GM23338 (cell line): ENCODE measurements around the gene FRYL. TPM values are rescaled to one million over a fixed set of nuclear protein-coding genes. Genes with fewer than 3 reads are reported as not detected.

Source experiments
- ATAC-seq: fragments of 200-7000 bp; cut with Tn5 transposase; 3 replicates; pipeline ENCODE4 v1.9.1; 2020
- DNase-seq: peaks from one replicate; pipeline ENCODE4 v3.0.0-alpha.2; 2015; ENCODE audit warnings: low spot score
- H2AFZ ChIP-seq: fragments of 200-600 bp; sonication (generic); 2 replicates; pipeline ENCODE4 v1.8.0; 2016; ENCODE audit warnings: antibody characterized with exemption, mild to moderate bottlenecking, moderate library complexity
- H3F3A ChIP-seq: fragments of 200-600 bp; sonication (generic); replicated peaks from 2 replicates; pipeline ENCODE4 v1.8.0; 2017; ENCODE audit warnings: antibody characterized with exemption, mixed run types, low read depth
- H3K27ac ChIP-seq: fragments of 200-600 bp; sonication (generic); 2 replicates; pipeline ENCODE4 v1.6.1; 2016; ENCODE audit warnings: low read depth
- H3K27me3 ChIP-seq: fragments of 200-600 bp; sonication (generic); 2 replicates; pipeline ENCODE4 v1.8.0; 2016; ENCODE audit warnings: mild to moderate bottlenecking, mixed run types, moderate library complexity; ENCODE audit not compliant: insufficient read depth
- H3K36me3 ChIP-seq: fragments of 200-600 bp; sonication (generic); 2 replicates; pipeline ENCODE4 v1.8.0; 2016; ENCODE audit warnings: mild to moderate bottlenecking; ENCODE audit not compliant: insufficient read depth
- H3K4me1 ChIP-seq: fragments of 200-600 bp; sonication (generic); 2 replicates; pipeline ENCODE4 v1.8.0; 2016; ENCODE audit warnings: mild to moderate bottlenecking, moderate library complexity; ENCODE audit not compliant: insufficient read depth
- H3K4me2 ChIP-seq: fragments of 200-600 bp; sonication (generic); 2 replicates; pipeline ENCODE4 v1.7.1; 2017; ENCODE audit warnings: mixed run types
- H3K4me3 ChIP-seq: fragments of 200-600 bp; sonication (generic); 2 replicates; pipeline ENCODE4 v1.6.1; 2016; ENCODE audit warnings: mixed run types
- H3K79me2 ChIP-seq: fragments of 200-600 bp; sonication (generic); replicated peaks from 2 replicates; pipeline ENCODE4 v1.8.0; 2017; ENCODE audit warnings: mild to moderate bottlenecking; ENCODE audit not compliant: insufficient read depth
- H3K9me2 ChIP-seq: fragments of 200-600 bp; sonication (generic); 2 replicates; pipeline ENCODE4 v1.8.0; 2017; ENCODE audit not compliant: insufficient read depth
- H4K20me1 ChIP-seq: fragments of 200-600 bp; sonication (generic); replicated peaks from 2 replicates; pipeline ENCODE4 v1.8.0; 2017; ENCODE audit warnings: mild to moderate bottlenecking; ENCODE audit not compliant: insufficient read depth
- H3K27ac Mint-ChIP-seq: 2 replicates; pipeline ENCODE4 v1.8.0; 2020; ENCODE audit warnings: inconsistent platforms, mild to moderate bottlenecking, moderate library complexity, mixed read lengths
- H3K27me3 Mint-ChIP-seq: 3 replicates; pipeline ENCODE4 v1.8.0; 2022; ENCODE audit warnings: low read depth, mild to moderate bottlenecking, moderate library complexity, mixed read lengths, inconsistent platforms; ENCODE audit not compliant: insufficient read depth, poor library complexity
- H3K36me3 Mint-ChIP-seq: 3 replicates; pipeline ENCODE4 v1.8.0; 2021; ENCODE audit warnings: low read depth, mild to moderate bottlenecking, inconsistent platforms, moderate library complexity, mixed read lengths
- H3K4me1 Mint-ChIP-seq: 3 replicates; pipeline ENCODE4 v1.8.0; 2020; ENCODE audit warnings: mild to moderate bottlenecking, inconsistent platforms, mixed read lengths
- H3K4me3 Mint-ChIP-seq: 3 replicates; pipeline ENCODE4 v1.8.0; 2021; ENCODE audit warnings: moderate library complexity, mild to moderate bottlenecking, inconsistent platforms, mixed read lengths
- H3K9me3 Mint-ChIP-seq: 3 replicates; pipeline ENCODE4 v1.8.0; 2020; ENCODE audit warnings: moderate library complexity, mild to moderate bottlenecking, inconsistent platforms, mixed read lengths
- EZH2 ChIP-seq: fragments of 200-600 bp; sonication (generic); IDR thresholded peaks from one replicate; pipeline ENCODE4 v1.8.0; 2017; ENCODE audit warnings: antibody characterized with exemption, mild to moderate bottlenecking, low read depth; ENCODE audit not compliant: unreplicated experiment
- EZH2phosphoT487 ChIP-seq: fragments of 200-600 bp; sonication (generic); IDR thresholded peaks from one replicate; pipeline ENCODE4 v1.8.1; 2018; ENCODE audit warnings: antibody characterized with exemption; ENCODE audit not compliant: unreplicated experiment
- JUNB ChIP-seq: IDR thresholded peaks from one replicate; pipeline ENCODE4 v1.6.1; 2016; ENCODE audit warnings: antibody characterized with exemption; ENCODE audit not compliant: unreplicated experiment
- POLR2AphosphoS5 ChIP-seq: IDR thresholded peaks from 2 replicates; pipeline ENCODE4 v1.6.1; 2016; ENCODE audit warnings: antibody characterized with exemption, low read depth
- STAT1 ChIP-seq: IDR thresholded peaks from one replicate; pipeline ENCODE4 v1.6.1; 2016; ENCODE audit warnings: antibody characterized with exemption; ENCODE audit not compliant: unreplicated experiment
- ZNF114 ChIP-seq: fragments of 250-450 bp; sonication (Bioruptor Pico); IDR thresholded peaks from 2 replicates; pipeline ENCODE4 v1.5.0; 2020; ENCODE audit warnings: mild to moderate bottlenecking, moderate library complexity
- polyA plus RNA-seq: library from polyadenylated mRNA; unstranded; fragments of >200 nt; fragmentation: Nextera tagmentation; extraction: Ambion mirVana; gene quantifications from 2 replicates; pipeline ENCODE4 v1.2.1, GENCODE V29; 2016
- total RNA-seq: library from RNA; depleted of rRNA; stranded (reverse); fragments of >200 nt; shearing (Covaris generic); gene quantifications from 2 replicates; pipeline ENCODE4 v1.2.3, GENCODE V29; 2014
- TF ChIP-seq, protein P1 (sequence below): fragments of 250-450 bp; sonication (Bioruptor Pico); IDR thresholded peaks from 2 replicates; pipeline ENCODE4 v1.5.0; 2020; ENCODE audit warnings: mild to moderate bottlenecking, moderate library complexity
- TF ChIP-seq, protein P2 (sequence below): IDR thresholded peaks from one replicate; pipeline ENCODE4 v1.6.1; 2018; ENCODE audit warnings: antibody characterized with exemption; ENCODE audit not compliant: unreplicated experiment
- TF ChIP-seq, protein P3 (sequence below): IDR thresholded peaks from 2 replicates; pipeline ENCODE4 v1.6.1; 2016; ENCODE audit warnings: antibody characterized with exemption
- TF ChIP-seq, protein P4 (sequence below), 2 experiments: fragments of 200-600 bp in 1 of 2; sonication (generic) in 1 of 2; conservative IDR thresholded peaks; 2 replicates each; pipeline versions ENCODE4 v1.5.1 to v1.6.1; 2016 to 2017; ENCODE audit warnings: antibody characterized with exemption in 2 of 2, low read depth in 2 of 2, mild to moderate bottlenecking in 2 of 2, moderate library complexity in 1 of 2

Gene FRYL
- total and polyA plus RNA-seq, 2 experiments from 2014 or later = 30.7 to 53.3 TPM

DNA sequence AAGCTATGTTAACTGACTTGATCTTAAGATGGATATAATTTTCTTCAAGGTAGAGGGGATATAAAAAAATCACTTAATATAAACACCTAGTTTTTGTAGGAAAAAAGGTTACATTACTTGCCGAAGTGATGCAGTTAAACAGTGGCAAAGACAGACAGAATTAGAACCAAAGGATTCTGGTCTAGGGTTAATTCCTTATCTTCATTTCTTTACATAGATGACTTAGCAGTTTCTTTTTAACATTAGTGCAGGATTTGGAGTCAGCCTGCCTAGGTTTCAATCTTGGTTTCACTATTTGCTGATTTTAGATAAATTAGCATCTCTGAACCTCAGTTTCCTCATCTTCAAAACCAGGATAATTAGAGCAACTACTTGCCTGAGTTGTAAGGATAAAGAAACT lies 275.7 kb downstream of the FRYL start:
- Mint-ChIP-seq H3K36me3 (peaks cover 9% of the 10 kb centered on the region; the same call in 2 of the 3 replicates), H3K27ac (0 out of 2 replicates have a peak overlapping the region, but pooled peaks have one; percentile 65), H3K4me3 (no peak overlapping the region), H3K9me3 (no peaks in the 10 kb centered on the region), H3K27me3 (no peaks in the 10 kb centered on the region), H3K4me1 (peaks cover 14% of the 10 kb centered on the region; the same call in 2 of the 3 replicates)
- no peaks in the 10 kb centered on the region for H3F3A ChIP-seq
- DNase-seq = no peak
- no peak for ATAC-seq
- H3K36me3 ChIP-seq = no peaks in the 10 kb centered on the region
- no peaks in the 10 kb centered on the region for H4K20me1 ChIP-seq
- TF ChIP-seq STAT1 = no peak
- TF ChIP-seq, protein P1, sequence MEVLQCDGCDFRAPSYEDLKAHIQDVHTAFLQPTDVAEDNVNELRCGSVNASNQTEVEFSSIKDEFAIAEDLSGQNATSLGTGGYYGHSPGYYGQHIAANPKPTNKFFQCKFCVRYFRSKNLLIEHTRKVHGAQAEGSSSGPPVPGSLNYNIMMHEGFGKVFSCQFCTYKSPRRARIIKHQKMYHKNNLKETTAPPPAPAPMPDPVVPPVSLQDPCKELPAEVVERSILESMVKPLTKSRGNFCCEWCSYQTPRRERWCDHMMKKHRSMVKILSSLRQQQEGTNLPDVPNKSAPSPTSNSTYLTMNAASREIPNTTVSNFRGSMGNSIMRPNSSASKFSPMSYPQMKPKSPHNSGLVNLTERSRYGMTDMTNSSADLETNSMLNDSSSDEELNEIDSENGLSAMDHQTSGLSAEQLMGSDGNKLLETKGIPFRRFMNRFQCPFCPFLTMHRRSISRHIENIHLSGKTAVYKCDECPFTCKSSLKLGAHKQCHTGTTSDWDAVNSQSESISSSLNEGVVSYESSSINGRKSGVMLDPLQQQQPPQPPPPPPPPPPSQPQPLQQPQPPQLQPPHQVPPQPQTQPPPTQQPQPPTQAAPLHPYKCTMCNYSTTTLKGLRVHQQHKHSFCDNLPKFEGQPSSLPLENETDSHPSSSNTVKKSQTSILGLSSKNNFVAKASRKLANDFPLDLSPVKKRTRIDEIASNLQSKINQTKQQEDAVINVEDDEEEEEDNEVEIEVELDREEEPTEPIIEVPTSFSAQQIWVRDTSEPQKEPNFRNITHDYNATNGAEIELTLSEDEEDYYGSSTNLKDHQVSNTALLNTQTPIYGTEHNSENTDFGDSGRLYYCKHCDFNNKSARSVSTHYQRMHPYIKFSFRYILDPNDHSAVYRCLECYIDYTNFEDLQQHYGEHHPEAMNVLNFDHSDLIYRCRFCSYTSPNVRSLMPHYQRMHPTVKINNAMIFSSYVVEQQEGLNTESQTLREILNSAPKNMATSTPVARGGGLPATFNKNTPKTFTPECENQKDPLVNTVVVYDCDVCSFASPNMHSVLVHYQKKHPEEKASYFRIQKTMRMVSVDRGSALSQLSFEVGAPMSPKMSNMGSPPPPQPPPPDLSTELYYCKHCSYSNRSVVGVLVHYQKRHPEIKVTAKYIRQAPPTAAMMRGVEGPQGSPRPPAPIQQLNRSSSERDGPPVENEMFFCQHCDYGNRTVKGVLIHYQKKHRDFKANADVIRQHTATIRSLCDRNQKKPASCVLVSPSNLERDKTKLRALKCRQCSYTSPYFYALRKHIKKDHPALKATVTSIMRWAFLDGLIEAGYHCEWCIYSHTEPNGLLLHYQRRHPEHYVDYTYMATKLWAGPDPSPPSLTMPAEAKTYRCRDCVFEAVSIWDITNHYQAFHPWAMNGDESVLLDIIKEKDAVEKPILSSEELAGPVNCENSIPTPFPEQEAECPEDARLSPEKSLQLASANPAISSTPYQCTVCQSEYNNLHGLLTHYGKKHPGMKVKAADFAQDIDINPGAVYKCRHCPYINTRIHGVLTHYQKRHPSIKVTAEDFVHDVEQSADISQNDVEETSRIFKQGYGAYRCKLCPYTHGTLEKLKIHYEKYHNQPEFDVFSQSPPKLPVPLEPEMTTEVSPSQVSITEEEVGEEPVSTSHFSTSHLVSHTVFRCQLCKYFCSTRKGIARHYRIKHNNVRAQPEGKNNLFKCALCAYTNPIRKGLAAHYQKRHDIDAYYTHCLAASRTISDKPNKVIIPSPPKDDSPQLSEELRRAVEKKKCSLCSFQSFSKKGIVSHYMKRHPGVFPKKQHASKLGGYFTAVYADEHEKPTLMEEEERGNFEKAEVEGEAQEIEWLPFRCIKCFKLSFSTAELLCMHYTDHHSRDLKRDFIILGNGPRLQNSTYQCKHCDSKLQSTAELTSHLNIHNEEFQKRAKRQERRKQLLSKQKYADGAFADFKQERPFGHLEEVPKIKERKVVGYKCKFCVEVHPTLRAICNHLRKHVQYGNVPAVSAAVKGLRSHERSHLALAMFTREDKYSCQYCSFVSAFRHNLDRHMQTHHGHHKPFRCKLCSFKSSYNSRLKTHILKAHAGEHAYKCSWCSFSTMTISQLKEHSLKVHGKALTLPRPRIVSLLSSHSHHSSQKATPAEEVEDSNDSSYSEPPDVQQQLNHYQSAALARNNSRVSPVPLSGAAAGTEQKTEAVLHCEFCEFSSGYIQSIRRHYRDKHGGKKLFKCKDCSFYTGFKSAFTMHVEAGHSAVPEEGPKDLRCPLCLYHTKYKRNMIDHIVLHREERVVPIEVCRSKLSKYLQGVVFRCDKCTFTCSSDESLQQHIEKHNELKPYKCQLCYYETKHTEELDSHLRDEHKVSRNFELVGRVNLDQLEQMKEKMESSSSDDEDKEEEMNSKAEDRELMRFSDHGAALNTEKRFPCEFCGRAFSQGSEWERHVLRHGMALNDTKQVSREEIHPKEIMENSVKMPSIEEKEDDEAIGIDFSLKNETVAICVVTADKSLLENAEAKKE (CRISPR knock-in tag) = no peak
- TF ChIP-seq, protein P2, sequence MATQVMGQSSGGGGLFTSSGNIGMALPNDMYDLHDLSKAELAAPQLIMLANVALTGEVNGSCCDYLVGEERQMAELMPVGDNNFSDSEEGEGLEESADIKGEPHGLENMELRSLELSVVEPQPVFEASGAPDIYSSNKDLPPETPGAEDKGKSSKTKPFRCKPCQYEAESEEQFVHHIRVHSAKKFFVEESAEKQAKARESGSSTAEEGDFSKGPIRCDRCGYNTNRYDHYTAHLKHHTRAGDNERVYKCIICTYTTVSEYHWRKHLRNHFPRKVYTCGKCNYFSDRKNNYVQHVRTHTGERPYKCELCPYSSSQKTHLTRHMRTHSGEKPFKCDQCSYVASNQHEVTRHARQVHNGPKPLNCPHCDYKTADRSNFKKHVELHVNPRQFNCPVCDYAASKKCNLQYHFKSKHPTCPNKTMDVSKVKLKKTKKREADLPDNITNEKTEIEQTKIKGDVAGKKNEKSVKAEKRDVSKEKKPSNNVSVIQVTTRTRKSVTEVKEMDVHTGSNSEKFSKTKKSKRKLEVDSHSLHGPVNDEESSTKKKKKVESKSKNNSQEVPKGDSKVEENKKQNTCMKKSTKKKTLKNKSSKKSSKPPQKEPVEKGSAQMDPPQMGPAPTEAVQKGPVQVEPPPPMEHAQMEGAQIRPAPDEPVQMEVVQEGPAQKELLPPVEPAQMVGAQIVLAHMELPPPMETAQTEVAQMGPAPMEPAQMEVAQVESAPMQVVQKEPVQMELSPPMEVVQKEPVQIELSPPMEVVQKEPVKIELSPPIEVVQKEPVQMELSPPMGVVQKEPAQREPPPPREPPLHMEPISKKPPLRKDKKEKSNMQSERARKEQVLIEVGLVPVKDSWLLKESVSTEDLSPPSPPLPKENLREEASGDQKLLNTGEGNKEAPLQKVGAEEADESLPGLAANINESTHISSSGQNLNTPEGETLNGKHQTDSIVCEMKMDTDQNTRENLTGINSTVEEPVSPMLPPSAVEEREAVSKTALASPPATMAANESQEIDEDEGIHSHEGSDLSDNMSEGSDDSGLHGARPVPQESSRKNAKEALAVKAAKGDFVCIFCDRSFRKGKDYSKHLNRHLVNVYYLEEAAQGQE = no peak
- TF ChIP-seq, protein P3, sequence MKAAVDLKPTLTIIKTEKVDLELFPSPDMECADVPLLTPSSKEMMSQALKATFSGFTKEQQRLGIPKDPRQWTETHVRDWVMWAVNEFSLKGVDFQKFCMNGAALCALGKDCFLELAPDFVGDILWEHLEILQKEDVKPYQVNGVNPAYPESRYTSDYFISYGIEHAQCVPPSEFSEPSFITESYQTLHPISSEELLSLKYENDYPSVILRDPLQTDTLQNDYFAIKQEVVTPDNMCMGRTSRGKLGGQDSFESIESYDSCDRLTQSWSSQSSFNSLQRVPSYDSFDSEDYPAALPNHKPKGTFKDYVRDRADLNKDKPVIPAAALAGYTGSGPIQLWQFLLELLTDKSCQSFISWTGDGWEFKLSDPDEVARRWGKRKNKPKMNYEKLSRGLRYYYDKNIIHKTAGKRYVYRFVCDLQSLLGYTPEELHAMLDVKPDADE = no peak
- no peak for TF ChIP-seq JUNB
- TF ChIP-seq, protein P4, sequence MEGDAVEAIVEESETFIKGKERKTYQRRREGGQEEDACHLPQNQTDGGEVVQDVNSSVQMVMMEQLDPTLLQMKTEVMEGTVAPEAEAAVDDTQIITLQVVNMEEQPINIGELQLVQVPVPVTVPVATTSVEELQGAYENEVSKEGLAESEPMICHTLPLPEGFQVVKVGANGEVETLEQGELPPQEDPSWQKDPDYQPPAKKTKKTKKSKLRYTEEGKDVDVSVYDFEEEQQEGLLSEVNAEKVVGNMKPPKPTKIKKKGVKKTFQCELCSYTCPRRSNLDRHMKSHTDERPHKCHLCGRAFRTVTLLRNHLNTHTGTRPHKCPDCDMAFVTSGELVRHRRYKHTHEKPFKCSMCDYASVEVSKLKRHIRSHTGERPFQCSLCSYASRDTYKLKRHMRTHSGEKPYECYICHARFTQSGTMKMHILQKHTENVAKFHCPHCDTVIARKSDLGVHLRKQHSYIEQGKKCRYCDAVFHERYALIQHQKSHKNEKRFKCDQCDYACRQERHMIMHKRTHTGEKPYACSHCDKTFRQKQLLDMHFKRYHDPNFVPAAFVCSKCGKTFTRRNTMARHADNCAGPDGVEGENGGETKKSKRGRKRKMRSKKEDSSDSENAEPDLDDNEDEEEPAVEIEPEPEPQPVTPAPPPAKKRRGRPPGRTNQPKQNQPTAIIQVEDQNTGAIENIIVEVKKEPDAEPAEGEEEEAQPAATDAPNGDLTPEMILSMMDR (conservative IDR thresholded peaks at IDR 0.05; ENCODE audit: low read depth in 2 of 2) = no peak
- TF ChIP-seq EZH2 = no peak
- TF ChIP-seq ZNF114 (CRISPR knock-in tag) = no peak
- TF ChIP-seq EZH2phosphoT487 = no peak
- no peak for TF ChIP-seq POLR2AphosphoS5
- H3K9me2 ChIP-seq = no peaks in the 10 kb centered on the region
- no peak overlapping the region for H3K4me2 ChIP-seq
- no peaks in the 10 kb centered on the region for H3K27me3 ChIP-seq
- no peak overlapping the region for H3K4me3 ChIP-seq
- H3K27ac ChIP-seq = no peak overlapping the region
- H3K79me2 ChIP-seq = no peaks in the 10 kb centered on the region
- H2AFZ ChIP-seq = no peak overlapping the region
- peaks cover 16% of the 10 kb centered on the region for H3K4me1 ChIP-seq
